PC-3 (cell line): ENCODE data around the gene C22orf15. TPM values are rescaled to one million over a fixed set of nuclear protein-coding genes. Genes with fewer than 3 reads are reported as not detected.

Experiments used
- ATAC-seq: fragments of 200-7000 bp; cut with Tn5 transposase; 2 replicates; pipeline ENCODE4 v1.9.1; 2020; ENCODE audit warnings: mild to moderate bottlenecking, moderate library complexity
- BruUV-seq: library from RNA; stranded (reverse); fragments of 400-500 nt; replicated peaks from 2 replicates; lab custom pipeline; 2021; lab: Mats Ljungman, UMichigan
- CTCF ChIA-PET: fragments of 300-600 bp; sonication (Branson Sonifier 250); formaldehyde crosslinking; loops from one replicate; lab custom pipeline; 2022; ENCODE audit warnings: antibody characterized with exemption; lab: Charles Lee
- POLR2A ChIA-PET: fragments of 300-600 bp; sonication (Branson Sonifier 250); formaldehyde crosslinking; loops from one replicate; lab custom pipeline; 2022; ENCODE audit warnings: antibody characterized with exemption; ENCODE audit not compliant: unreplicated experiment; lab: Charles Lee
- DNase-seq: peaks from one replicate; pipeline ENCODE4 v3.0.0-alpha.2; 2015
- H2AFZ ChIP-seq: fragments of 300-600 bp; sonication (generic); 2 replicates; pipeline ENCODE4 v1.6.0; 2016; ENCODE audit warnings: antibody characterized with exemption, low read length
- H3F3A ChIP-seq: fragments of 300-600 bp; sonication (generic); one replicate; pipeline ENCODE4 v1.6.0; 2017; ENCODE audit warnings: antibody characterized with exemption, low read length, control low read depth, mild to moderate bottlenecking; ENCODE audit not compliant: unreplicated experiment
- H3K27ac ChIP-seq: fragments of 300-600 bp; sonication (generic); 2 replicates; pipeline ENCODE4 v1.5.1; 2016; ENCODE audit warnings: mild to moderate bottlenecking, low read length
- H3K27me3 ChIP-seq: fragments of 300-600 bp; sonication (generic); 2 replicates; pipeline ENCODE4 v1.6.1; 2016; ENCODE audit warnings: low read length, mixed read lengths
- H3K36me3 ChIP-seq: fragments of 300-600 bp; sonication (generic); 2 replicates; pipeline ENCODE4 v1.6.1; 2016; ENCODE audit warnings: low read depth, mixed run types, low read length, mixed read lengths
- H3K4me1 ChIP-seq: fragments of 300-600 bp; sonication (generic); 2 replicates; pipeline ENCODE4 v1.5.1; 2016; ENCODE audit warnings: low read length; ENCODE audit not compliant: insufficient read depth
- H3K4me2 ChIP-seq: fragments of 300-600 bp; sonication (generic); 2 replicates; pipeline ENCODE4 v1.6.0; 2016; ENCODE audit warnings: low read length
- H3K4me3 ChIP-seq: fragments of 300-600 bp; sonication (generic); 2 replicates; pipeline ENCODE4 v1.5.1; 2016; ENCODE audit warnings: mild to moderate bottlenecking, low read length, mixed read lengths
- H3K79me2 ChIP-seq: fragments of 300-600 bp; sonication (generic); 2 replicates; pipeline ENCODE4 v1.6.1; 2017; ENCODE audit warnings: low read length, mixed read lengths
- H3K9ac ChIP-seq: fragments of 300-600 bp; sonication (generic); 2 replicates; pipeline ENCODE4 v1.6.0; 2016; ENCODE audit warnings: mild to moderate bottlenecking, low read length
- H3K9me2 ChIP-seq: fragments of 300-600 bp; sonication (generic); replicated peaks from 2 replicates; pipeline ENCODE4 v1.6.1; 2016; ENCODE audit warnings: mixed run types, low read length, mixed read lengths
- H3K9me3 ChIP-seq: fragments of 300-600 bp; sonication (generic); 2 replicates; pipeline ENCODE4 v1.6.1; 2016; ENCODE audit warnings: low read length, mixed read lengths
- H4K20me1 ChIP-seq: fragments of 300-600 bp; sonication (generic); 2 replicates; pipeline ENCODE4 v1.6.1; 2016; ENCODE audit warnings: low read length, mixed read lengths
- CTCF ChIP-seq: fragments of 300-600 bp; sonication (generic); conservative IDR thresholded peaks from 2 replicates; pipeline ENCODE4 v1.5.1; 2017; ENCODE audit warnings: antibody characterized with exemption, low read depth, mild to moderate bottlenecking, low read length
- EZH2 ChIP-seq: fragments of 300-600 bp; sonication (generic); IDR thresholded peaks from one replicate; pipeline ENCODE4 v1.6.1; 2017; ENCODE audit warnings: antibody characterized with exemption, mild to moderate bottlenecking, low read length; ENCODE audit not compliant: unreplicated experiment
- EZH2phosphoT487 ChIP-seq: fragments of 300-600 bp; sonication (generic); IDR thresholded peaks from 2 replicates; pipeline ENCODE4 v1.6.1; 2018; ENCODE audit warnings: mild to moderate bottlenecking, antibody characterized with exemption, low read length, borderline replicate concordance
- intact Hi-C: fragments of 100-400 bp; cut with micrococcal nuclease; formaldehyde crosslinking; loops from 2 replicates; pipeline ENCODE4 v1.9.0; 2023
- total RNA-seq: library from RNA; depleted of rRNA; stranded (reverse); fragments of >200 nt; gene quantifications from 2 replicates; pipeline ENCODE4 v1.2.3, GENCODE V29; 2014

The C22orf15 gene
- total RNA-seq, 1 experiment from 2014 or later: not detected

- Histone ChIP-seq H3K27me3 (no peaks in the 10 kb centered on the region), H3K9ac (no peak overlapping the region), H3K4me2 (no peak overlapping the region), H2AFZ (no peak overlapping the region), H3F3A (no peaks in the 10 kb centered on the region), H3K9me3 (no peaks in the 10 kb centered on the region), H3K27ac (no peak overlapping the region), H4K20me1 (peaks cover 28% of the 10 kb centered on the region), H3K79me2 (peaks cover 49% of the 10 kb centered on the region), H3K4me3 (no peak overlapping the region), H3K9me2 (no peaks in the 10 kb centered on the region), H3K4me1 (peaks cover 14% of the 10 kb centered on the region; the same call in 1 of the 2 replicates), H3K36me3 (peaks cover under 1% of the 10 kb centered on the region; the same call in 1 of the 2 replicates)
- DNase-seq (no peak), ATAC-seq (no peak)
- no TSS peak for BruUV-seq
- TF ChIP-seq EZH2 (no peak), CTCF (no peak), EZH2phosphoT487 (no peak)
- ChIA-PET POLR2A (no interaction called here), CTCF (interaction anchor here (1.6 kb wide), 1 partner anchor 18 kb away, joined by 5 read pairs; no protein-coding TSS in a partner anchor)
- intact Hi-C loops: no loop called here
Observed at GRCh38 chr22:23789121-23789520, 26.3 kb downstream of the C22orf15 start.

- no peaks in the 10 kb centered on the region for H3K9me2 ChIP-seq
- no peak overlapping the region for H3K27ac ChIP-seq
- ATAC-seq (no peak), DNase-seq (no peak)
- ChIA-PET POLR2A (no interaction called here), CTCF (interaction anchor here (1.6 kb wide), 1 partner anchor 19 kb away, joined by 5 read pairs; no protein-coding TSS in a partner anchor)
- no peaks in the 10 kb centered on the region for H3K27me3 ChIP-seq
- H3F3A ChIP-seq: no peaks in the 10 kb centered on the region
- peaks cover 49% of the 10 kb centered on the region for H3K79me2 ChIP-seq
- BruUV-seq: no TSS peak
- peaks cover 4% of the 10 kb centered on the region; the same call in 1 of the 2 replicates for H3K36me3 ChIP-seq
- H3K9ac ChIP-seq: no peak overlapping the region
- peaks cover 14% of the 10 kb centered on the region; the same call in 1 of the 2 replicates for H3K4me1 ChIP-seq
- H2AFZ ChIP-seq: no peak overlapping the region
- H3K4me3 ChIP-seq: no peak overlapping the region
- H3K9me3 ChIP-seq: no peaks in the 10 kb centered on the region
- TF ChIP-seq EZH2phosphoT487 (no peak), CTCF (no peak; the same call in 1 of the 2 replicates)
- no peak overlapping the region for H3K4me2 ChIP-seq
- peaks cover 28% of the 10 kb centered on the region for H4K20me1 ChIP-seq
- intact Hi-C loops: no loop called here
Observed at GRCh38 chr22:23789638-23790037, 26.8 kb downstream of the C22orf15 start.

DNA sequence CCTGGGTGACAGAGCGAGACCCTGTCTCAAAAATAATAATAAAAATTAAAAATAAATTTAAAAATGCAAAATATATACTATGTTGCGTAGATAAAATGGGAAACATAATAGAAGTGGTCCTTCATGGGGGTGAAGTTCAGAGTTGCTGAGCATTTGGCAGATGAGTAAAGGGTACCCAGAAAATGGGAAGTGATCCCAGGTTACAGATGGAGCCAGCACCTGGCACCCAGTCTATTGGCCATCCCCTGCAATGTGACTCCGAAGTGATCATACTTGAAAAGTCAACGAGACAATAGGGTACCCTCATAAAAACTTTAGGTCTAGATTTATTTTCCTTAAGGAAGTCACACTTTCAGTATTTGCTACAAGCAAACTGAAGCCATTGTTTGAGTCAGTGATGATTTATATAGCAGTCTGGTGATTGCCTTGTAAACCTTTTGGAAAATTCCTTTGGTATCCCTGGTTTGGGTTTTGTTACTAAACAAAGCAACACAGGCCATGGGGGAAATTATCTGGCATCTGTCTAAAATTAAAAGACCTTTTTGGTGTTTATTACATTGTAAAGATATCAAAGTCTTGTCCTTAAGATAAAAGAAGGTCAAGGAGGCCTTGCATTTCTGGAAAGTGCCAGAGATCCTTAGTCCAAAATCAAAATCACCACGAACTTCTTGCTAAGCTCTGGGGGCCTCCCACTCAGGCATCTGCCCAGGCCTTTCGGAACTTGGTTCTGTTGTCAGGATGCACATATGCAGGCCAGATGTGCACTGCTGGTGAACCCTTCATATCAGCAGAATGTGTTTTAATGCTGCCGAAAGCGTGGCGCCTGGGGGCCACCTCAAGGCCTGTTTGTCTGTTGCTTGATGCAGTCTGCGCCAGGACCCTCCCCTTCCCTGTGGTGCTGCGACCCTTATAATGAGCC lies 28.3 kb downstream of the C22orf15 start:
- CTCF ChIA-PET: no interaction called here
- Histone ChIP-seq H3F3A (no peaks in the 10 kb centered on the region), H3K4me1 (peaks cover 14% of the 10 kb centered on the region; the same call in 1 of the 2 replicates), H3K4me2 (no peak overlapping the region), H2AFZ (no peak overlapping the region), H3K4me3 (no peak overlapping the region), H3K36me3 (peaks cover 4% of the 10 kb centered on the region; the same call in 1 of the 2 replicates), H3K27me3 (no peaks in the 10 kb centered on the region), H3K27ac (no peak overlapping the region), H3K79me2 (peaks cover 49% of the 10 kb centered on the region), H4K20me1 (peaks cover 28% of the 10 kb centered on the region), H3K9me3 (no peaks in the 10 kb centered on the region), H3K9ac (no peak overlapping the region), H3K9me2 (no peaks in the 10 kb centered on the region)
- no peak for DNase-seq
- BruUV-seq: no TSS peak
- intact Hi-C loops: no loop called here
- TF ChIP-seq EZH2 (no peak), EZH2phosphoT487 (no peak), CTCF (no peak)
- ATAC-seq: no peak
- POLR2A ChIA-PET: no interaction called here
